OCI-LY7 (cell line): ENCODE results near the gene NEDD4. TPM values are rescaled to one million over a fixed set of nuclear protein-coding genes. Genes with fewer than 3 reads are reported as not detected.
"Not testable (repeated sequence)": the region's sequence is repeated elsewhere in the genome, so short reads cannot be mapped to it uniquely, and the experiment has no call there.

ENCODE experiments used
- BruUV-seq: library from RNA; stranded (reverse); fragments of 400-500 nt; replicated peaks from 2 replicates; lab custom pipeline; 2021; lab: Mats Ljungman, UMichigan
- CTCF ChIA-PET: fragments of 300-600 bp; sonication (Branson Sonifier 250); formaldehyde crosslinking; loops from one replicate; lab custom pipeline; 2022; ENCODE audit warnings: antibody characterized with exemption; ENCODE audit not compliant: unreplicated experiment; lab: Charles Lee
- POLR2A ChIA-PET: fragments of 300-600 bp; sonication (Branson Sonifier 250); formaldehyde crosslinking; loops from one replicate; lab custom pipeline; 2022; ENCODE audit warnings: antibody characterized with exemption; lab: Charles Lee
- DNase-seq: peaks from one replicate; pipeline ENCODE4 v3.0.0-alpha.2; 2015; ENCODE audit warnings: low spot score
- H2AFZ ChIP-seq: fragments of 200-600 bp; sonication (generic), shearing (Covaris generic); 2 replicates; pipeline ENCODE4 v1.6.1; 2014; ENCODE audit warnings: mild to moderate bottlenecking, antibody characterized with exemption, low read length, moderate library complexity
- H3K27ac ChIP-seq: fragments of 200-600 bp; sonication (generic); 2 replicates; pipeline ENCODE4 v1.5.1; 2014; ENCODE audit warnings: mixed run types, low read depth, mild to moderate bottlenecking, moderate library complexity, low read length, inconsistent platforms; ENCODE audit not compliant: poor library complexity, severe bottlenecking
- H3K36me3 ChIP-seq: fragments of 200-600 bp; sonication (generic); 2 replicates; pipeline ENCODE4 v1.6.1; 2014; ENCODE audit warnings: mild to moderate bottlenecking, antibody characterized with exemption, low read length, moderate library complexity, mixed read lengths; ENCODE audit not compliant: insufficient read depth
- H3K4me1 ChIP-seq: fragments of 200-600 bp; sonication (generic); 2 replicates; pipeline ENCODE4 v1.5.1; 2014; ENCODE audit warnings: mild to moderate bottlenecking, low read length; ENCODE audit not compliant: insufficient read depth, poor library complexity, severe bottlenecking
- H3K4me2 ChIP-seq: fragments of 200-600 bp; sonication (generic); 2 replicates; pipeline ENCODE4 v1.6.1; 2014; ENCODE audit warnings: mild to moderate bottlenecking, low read length
- H3K4me3 ChIP-seq: fragments of 200-600 bp; sonication (generic); 2 replicates; pipeline ENCODE4 v1.5.1; 2014; ENCODE audit warnings: mild to moderate bottlenecking, low read depth, low read length; ENCODE audit not compliant: poor library complexity, severe bottlenecking
- H3K79me2 ChIP-seq: fragments of 200-600 bp; sonication (generic); 2 replicates; pipeline ENCODE4 v1.6.1; 2016; ENCODE audit warnings: low read depth, mild to moderate bottlenecking, low read length, moderate library complexity, mixed read lengths; ENCODE audit not compliant: insufficient read depth
- H3K9me2 ChIP-seq: fragments of 200-600 bp; sonication (generic); 2 replicates; pipeline ENCODE4 v1.6.1; 2016; ENCODE audit warnings: mild to moderate bottlenecking, low read length, mixed read lengths; ENCODE audit not compliant: insufficient read depth
- H3K9me3 ChIP-seq: fragments of 200-600 bp; sonication (generic); 2 replicates; pipeline ENCODE4 v1.6.1; 2014; ENCODE audit warnings: mild to moderate bottlenecking, mixed run types, low read length, mixed read lengths
- H4K20me1 ChIP-seq: fragments of 200-600 bp; sonication (generic); 2 replicates; pipeline ENCODE4 v1.6.1; 2014; ENCODE audit warnings: mild to moderate bottlenecking, antibody characterized with exemption, low read length, moderate library complexity, mixed read lengths; ENCODE audit not compliant: insufficient read depth
- EZH2phosphoT487 ChIP-seq: fragments of 200-600 bp; sonication (generic); IDR thresholded peaks from 2 replicates; pipeline ENCODE4 v1.6.1; 2018; ENCODE audit warnings: low read depth, borderline replicate concordance, mild to moderate bottlenecking, mixed run types, antibody characterized with exemption, low read length, moderate library complexity, mixed read lengths
- intact Hi-C: fragments of 100-400 bp; cut with micrococcal nuclease; formaldehyde crosslinking; loops from one replicate; pipeline ENCODE4 v1.10.0; 2022; ENCODE audit not compliant: unreplicated experiment
- total RNA-seq, 2 experiments: library from RNA; depleted of rRNA in 1 of 2; stranded (reverse); fragments of >200 nt in 1 of 2; shearing (Covaris generic) in 1 of 2; gene quantifications; 2 replicates each; pipeline ENCODE4 v1.2.3, GENCODE V29; 2014 to 2022
- TF ChIP-seq, protein P1 (sequence below): fragments of 200-600 bp; sonication (generic); conservative IDR thresholded peaks from 2 replicates; pipeline ENCODE4 v1.5.1; 2014; ENCODE audit warnings: mild to moderate bottlenecking, antibody characterized with exemption, low read length, moderate library complexity, mixed read lengths

NEDD4 gene
- total RNA-seq, 2 experiments from 2014 or later, result 4.8 to 12.7 TPM

- no TSS peak for BruUV-seq
- POLR2A ChIA-PET, result no interaction called here
- H2AFZ ChIP-seq, result no peak overlapping the region
- H3K27ac ChIP-seq, result no peak overlapping the region
- H3K36me3 ChIP-seq, result no peaks in the 10 kb centered on the region
- H3K4me2 ChIP-seq, result no peak overlapping the region
- DNase-seq, result no peak
- CTCF ChIA-PET, result no interaction called here
- no peaks in the 10 kb centered on the region for H3K4me1 ChIP-seq
- no peak overlapping the region for H3K4me3 ChIP-seq
- H4K20me1 ChIP-seq, result no peaks in the 10 kb centered on the region
- H3K79me2 ChIP-seq, result no peaks in the 10 kb centered on the region
- TF ChIP-seq, protein P1, sequence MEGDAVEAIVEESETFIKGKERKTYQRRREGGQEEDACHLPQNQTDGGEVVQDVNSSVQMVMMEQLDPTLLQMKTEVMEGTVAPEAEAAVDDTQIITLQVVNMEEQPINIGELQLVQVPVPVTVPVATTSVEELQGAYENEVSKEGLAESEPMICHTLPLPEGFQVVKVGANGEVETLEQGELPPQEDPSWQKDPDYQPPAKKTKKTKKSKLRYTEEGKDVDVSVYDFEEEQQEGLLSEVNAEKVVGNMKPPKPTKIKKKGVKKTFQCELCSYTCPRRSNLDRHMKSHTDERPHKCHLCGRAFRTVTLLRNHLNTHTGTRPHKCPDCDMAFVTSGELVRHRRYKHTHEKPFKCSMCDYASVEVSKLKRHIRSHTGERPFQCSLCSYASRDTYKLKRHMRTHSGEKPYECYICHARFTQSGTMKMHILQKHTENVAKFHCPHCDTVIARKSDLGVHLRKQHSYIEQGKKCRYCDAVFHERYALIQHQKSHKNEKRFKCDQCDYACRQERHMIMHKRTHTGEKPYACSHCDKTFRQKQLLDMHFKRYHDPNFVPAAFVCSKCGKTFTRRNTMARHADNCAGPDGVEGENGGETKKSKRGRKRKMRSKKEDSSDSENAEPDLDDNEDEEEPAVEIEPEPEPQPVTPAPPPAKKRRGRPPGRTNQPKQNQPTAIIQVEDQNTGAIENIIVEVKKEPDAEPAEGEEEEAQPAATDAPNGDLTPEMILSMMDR, result no peak
- no peak for TF ChIP-seq EZH2phosphoT487
- intact Hi-C loops, result no loop called here
- no peaks in the 10 kb centered on the region for H3K9me2 ChIP-seq
- H3K9me3 ChIP-seq, result no peaks in the 10 kb centered on the region
Observed at GRCh38 chr15:55868707-55869106, 124.7 kb downstream of the NEDD4 start.

GRCh38 chr15:55868291-55868690, 125.1 kb downstream of the NEDD4 start:
- H3K36me3 ChIP-seq, H2AFZ ChIP-seq, POLR2A ChIA-PET, H3K4me3 ChIP-seq, intact Hi-C loops, H3K9me3 ChIP-seq, H3K79me2 ChIP-seq, H3K9me2 ChIP-seq, H3K4me2 ChIP-seq, H4K20me1 ChIP-seq, BruUV-seq, CTCF ChIA-PET, DNase-seq, H3K4me1 ChIP-seq, H3K27ac ChIP-seq: not testable (repeated sequence)

DNA sequence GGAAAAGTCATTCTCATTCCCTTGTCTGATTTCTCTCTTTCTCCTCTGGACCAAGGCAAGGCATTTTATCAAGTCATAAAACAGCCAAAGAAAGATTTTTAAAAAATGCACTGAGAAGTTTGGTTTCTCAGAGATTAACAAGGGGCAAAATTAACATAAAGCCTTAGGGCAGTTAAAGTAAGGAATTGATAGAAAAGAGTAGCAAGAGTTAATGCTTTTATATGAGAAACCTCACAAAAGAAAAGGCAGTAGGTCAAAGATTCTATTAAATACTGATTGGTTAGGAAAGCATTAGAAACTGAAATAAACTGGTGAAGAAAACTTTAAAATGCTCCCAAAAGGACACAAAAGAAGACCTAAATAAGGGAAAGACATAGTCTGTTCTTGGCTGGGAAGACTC, 129.5 kb downstream of the NEDD4 start:
- H3K36me3 ChIP-seq, result no peaks in the 10 kb centered on the region
- BruUV-seq, result no TSS peak
- no peak overlapping the region for H3K27ac ChIP-seq
- TF ChIP-seq, protein P1, result no peak
- TF ChIP-seq EZH2phosphoT487, result no peak
- no peaks in the 10 kb centered on the region for H3K9me3 ChIP-seq
- DNase-seq, result no peak
- H2AFZ ChIP-seq, result no peak overlapping the region
- no peak overlapping the region for H3K4me3 ChIP-seq
- ChIA-PET POLR2A (no interaction called here), CTCF (no interaction called here)
- H3K79me2 ChIP-seq, result no peaks in the 10 kb centered on the region
- H3K9me2 ChIP-seq, result no peaks in the 10 kb centered on the region
- no peaks in the 10 kb centered on the region for H4K20me1 ChIP-seq
- intact Hi-C loops, result no loop called here
- no peak overlapping the region for H3K4me2 ChIP-seq
- H3K4me1 ChIP-seq, result no peaks in the 10 kb centered on the region
